ENCODE data around the gene DISP1.

The DISP1 gene

GRCh38 chr1:222785529-222785928, 29.3 kb upstream of the DISP1 start:
- Mint-ChIP-seq H3K36me3 (peaks cover 2% of the 10 kb centered on the region), H3K27me3 (peaks cover 22% of the 10 kb centered on the region), H3K9me3 (peaks cover 10% of the 10 kb centered on the region), H3K4me1 (peaks cover 3% of the 10 kb centered on the region), H3K27ac (no peak overlapping the region), H3K4me3 (no peak overlapping the region)
- CTCF ChIA-PET, result interaction anchor here (0.7 kb wide), 1 partner anchor 17 kb away, joined by 4 read pairs; no protein-coding TSS in a partner anchor
- no peak for DNase-seq

- CTCF ChIA-PET, result no interaction called here
- H3K4me1 Mint-ChIP-seq, result peaks cover 9% of the 10 kb centered on the region
- no peak for DNase-seq
- H3K27me3 Mint-ChIP-seq, result peaks cover 22% of the 10 kb centered on the region
- H3K4me3 Mint-ChIP-seq, result no peak overlapping the region
- peaks cover 11% of the 10 kb centered on the region for H3K9me3 Mint-ChIP-seq
- no peak overlapping the region for H3K27ac Mint-ChIP-seq
- peaks cover 2% of the 10 kb centered on the region for H3K36me3 Mint-ChIP-seq
These were observed 28.7 kb upstream of the DISP1 start for GRCh38 chr1:222786121-222786520.

GRCh38 chr1:222787729-222788128, 27.1 kb upstream of the DISP1 start:
- Mint-ChIP-seq H3K9me3 (peaks cover 11% of the 10 kb centered on the region), H3K4me1 (peaks cover 12% of the 10 kb centered on the region), H3K27ac (no peak overlapping the region), H3K27me3 (peaks cover 14% of the 10 kb centered on the region), H3K4me3 (no peak overlapping the region), H3K36me3 (peaks cover 2% of the 10 kb centered on the region)
- DNase-seq, result no peak
- CTCF ChIA-PET, result no interaction called here

GRCh38 chr1:222788402-222789156, 26.3 kb upstream of the DISP1 start:
- Mint-ChIP-seq H3K4me3 (no peak overlapping the region), H3K9me3 (peaks cover 11% of the 10 kb centered on the region), H3K36me3 (peaks cover 2% of the 10 kb centered on the region), H3K27me3 (peaks cover 10% of the 10 kb centered on the region), H3K27ac (no peak overlapping the region), H3K4me1 (peaks cover 12% of the 10 kb centered on the region)
- CTCF ChIA-PET, result interaction anchor here (0.6 kb wide), 1 partner anchor 10 kb away, joined by 3 read pairs; no protein-coding TSS in a partner anchor
- DNase-seq, result no peak

- Mint-ChIP-seq H3K4me3 (no peak overlapping the region), H3K27ac (no peak overlapping the region), H3K27me3 (no peaks in the 10 kb centered on the region), H3K4me1 (peaks cover 12% of the 10 kb centered on the region), H3K9me3 (peaks cover 11% of the 10 kb centered on the region), H3K36me3 (peaks cover 2% of the 10 kb centered on the region)
- CTCF ChIA-PET, result no interaction called here
- DNase-seq, result no peak
These were observed 24.7 kb upstream of the DISP1 start for GRCh38 chr1:222790115-222790514.

- Mint-ChIP-seq H3K27me3 (no peaks in the 10 kb centered on the region), H3K27ac (no peak overlapping the region), H3K9me3 (peaks cover 11% of the 10 kb centered on the region), H3K4me3 (no peak overlapping the region), H3K36me3 (peaks cover 2% of the 10 kb centered on the region), H3K4me1 (peaks cover 12% of the 10 kb centered on the region)
- DNase-seq, result no peak
- CTCF ChIA-PET, result interaction anchor here (1.0 kb wide), 1 partner anchor 335 kb away, joined by 3 read pairs; no protein-coding TSS in a partner anchor
These were observed 24.3 kb upstream of the DISP1 start for GRCh38 chr1:222790520-222790919.

GRCh38 chr1:222791006-222791710, 23.7 kb upstream of the DISP1 start:
- Mint-ChIP-seq H3K9me3 (peaks cover 11% of the 10 kb centered on the region), H3K27ac (no peak overlapping the region), H3K36me3 (peaks cover 2% of the 10 kb centered on the region), H3K4me3 (no peak overlapping the region), H3K4me1 (peaks cover 12% of the 10 kb centered on the region), H3K27me3 (peaks cover 4% of the 10 kb centered on the region)
- CTCF ChIA-PET, result interaction anchor here (1.0 kb wide), 1 partner anchor 334 kb away, joined by 3 read pairs; no protein-coding TSS in a partner anchor
- no peak for DNase-seq

- no peak overlapping the region for H3K27ac Mint-ChIP-seq
- CTCF ChIA-PET, result interaction anchor here (0.7 to 4.4 kb wide), 7 partner anchors 296 to 341 kb away, joined by 3 to 30 read pairs (median 4); no protein-coding TSS in a partner anchor
These were observed 22.1 kb upstream of the DISP1 start for GRCh38 chr1:222792744-222793143.

GRCh38 chr1:222794656-222795474, 20.0 kb upstream of the DISP1 start:
- Mint-ChIP-seq H3K4me1 (peaks cover 32% of the 10 kb centered on the region), H3K36me3 (no peaks in the 10 kb centered on the region), H3K27ac (no peak overlapping the region), H3K4me3 (no peak overlapping the region), H3K9me3 (peaks cover 7% of the 10 kb centered on the region), H3K27me3 (peaks cover 16% of the 10 kb centered on the region)
- CTCF ChIA-PET, result interaction anchor here (1.3 to 4.4 kb wide), 2 partner anchors 286 to 294 kb away, joined by 4 to 30 read pairs; no protein-coding TSS in a partner anchor
- DNase-seq, result no peak

More at GRCh38 chr1:222792744-222793143, 22.1 kb upstream of the DISP1 start:
- DNase-seq, result no peak
- H3K36me3 Mint-ChIP-seq, result peaks cover 2% of the 10 kb centered on the region
- H3K9me3 Mint-ChIP-seq, result peaks cover 11% of the 10 kb centered on the region
- peaks cover 7% of the 10 kb centered on the region for H3K27me3 Mint-ChIP-seq
- no peak overlapping the region for H3K4me3 Mint-ChIP-seq
- H3K4me1 Mint-ChIP-seq, result peaks cover 14% of the 10 kb centered on the region

- no peaks in the 10 kb centered on the region for H3K9me3 Mint-ChIP-seq
- DNase-seq, result peak; percentile 44
- peaks cover 31% of the 10 kb centered on the region for H3K27me3 Mint-ChIP-seq
- H3K4me1 Mint-ChIP-seq, result peaks cover 22% of the 10 kb centered on the region
- H3K36me3 Mint-ChIP-seq, result no peaks in the 10 kb centered on the region
- no peak overlapping the region for H3K27ac Mint-ChIP-seq
- H3K4me3 Mint-ChIP-seq, result no peak overlapping the region
- CTCF ChIA-PET, result interaction anchor here (0.6 to 1.4 kb wide), 3 partner anchors 10 to 291 kb away, joined by 3 to 6 read pairs (median 3); no protein-coding TSS in a partner anchor
These were observed 16.7 kb upstream of the DISP1 start for GRCh38 chr1:222798116-222798515.

- Mint-ChIP-seq H3K9me3 (no peaks in the 10 kb centered on the region), H3K27me3 (peaks cover 31% of the 10 kb centered on the region), H3K4me1 (peaks cover 22% of the 10 kb centered on the region), H3K4me3 (no peak overlapping the region), H3K27ac (no peak overlapping the region), H3K36me3 (no peaks in the 10 kb centered on the region)
- CTCF ChIA-PET, result interaction anchor here (0.6 to 1.0 kb wide), 2 partner anchors 9 to 29 kb away, joined by 3 read pairs; no protein-coding TSS in a partner anchor
- DNase-seq, result peak; percentile 44
These were observed 15.9 kb upstream of the DISP1 start for GRCh38 chr1:222798975-222799374.

- Mint-ChIP-seq H3K9me3 (no peaks in the 10 kb centered on the region), H3K4me1 (peaks cover 22% of the 10 kb centered on the region), H3K4me3 (no peak overlapping the region), H3K27ac (no peak overlapping the region), H3K36me3 (no peaks in the 10 kb centered on the region), H3K27me3 (peaks cover 27% of the 10 kb centered on the region)
- CTCF ChIA-PET, result no interaction called here
- DNase-seq, result no peak
These were observed 13.8 kb upstream of the DISP1 start for GRCh38 chr1:222801067-222801466.

- Mint-ChIP-seq H3K9me3 (no peaks in the 10 kb centered on the region), H3K4me1 (peaks cover 22% of the 10 kb centered on the region), H3K4me3 (no peak overlapping the region), H3K36me3 (no peaks in the 10 kb centered on the region), H3K27ac (no peak overlapping the region), H3K27me3 (peaks cover 12% of the 10 kb centered on the region)
- CTCF ChIA-PET, result interaction anchor here (1.7 kb wide), 1 partner anchor 278 kb away, joined by 8 read pairs; no protein-coding TSS in a partner anchor
- DNase-seq, result no peak
These were observed 3.2 kb upstream of the DISP1 start for GRCh38 chr1:222811671-222812070.
